ENCODE results near the gene STAC. TPM values are rescaled to one million over a fixed set of nuclear protein-coding genes. Genes with fewer than 3 reads are reported as not detected.

STAC gene
- total and polyA plus RNA-seq, 4 donors: 0.21 to 0.56 (median 0.39) TPM

DNA sequence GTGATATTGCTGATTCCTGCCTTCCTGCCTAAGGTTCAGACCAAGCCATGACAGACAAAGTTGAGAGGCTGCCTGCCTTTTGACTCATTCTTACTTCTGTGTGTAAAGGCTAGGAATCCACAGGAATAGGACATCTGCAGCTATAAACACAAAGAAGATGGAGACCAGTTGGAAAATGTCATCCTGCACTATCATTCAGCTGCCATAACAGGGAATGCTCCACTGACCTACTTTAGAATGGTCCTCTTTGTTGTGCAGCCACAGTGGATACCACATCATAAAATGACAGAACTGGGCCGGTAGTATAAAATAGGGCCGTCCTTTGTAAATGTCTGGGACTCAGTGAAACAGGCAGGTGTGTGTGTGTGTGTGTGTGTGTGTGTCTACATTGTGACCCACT lies 75.1 kb downstream of the STAC start:
- no peaks in the 10 kb centered on the region for H3K27me3 ChIP-seq (ENCODE audit: control insufficient read depth in 4 of 4, insufficient read depth in 4 of 4, low read length in 3 of 4)
- H3K27ac ChIP-seq (ENCODE audit: low read depth in 1 of 2, low read length in 2 of 2): no peak overlapping the region
- H3K9ac ChIP-seq (ENCODE audit: low read depth in 1 of 2, low read length in 2 of 2): no peak overlapping the region
- TF ChIP-seq, protein P1, sequence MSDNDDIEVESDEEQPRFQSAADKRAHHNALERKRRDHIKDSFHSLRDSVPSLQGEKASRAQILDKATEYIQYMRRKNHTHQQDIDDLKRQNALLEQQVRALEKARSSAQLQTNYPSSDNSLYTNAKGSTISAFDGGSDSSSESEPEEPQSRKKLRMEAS (IDR thresholded peaks at IDR 0.05): no peak
- TF ChIP-seq HNF4G (IDR thresholded peaks at IDR 0.05): no peak
- TF ChIP-seq, protein P2, sequence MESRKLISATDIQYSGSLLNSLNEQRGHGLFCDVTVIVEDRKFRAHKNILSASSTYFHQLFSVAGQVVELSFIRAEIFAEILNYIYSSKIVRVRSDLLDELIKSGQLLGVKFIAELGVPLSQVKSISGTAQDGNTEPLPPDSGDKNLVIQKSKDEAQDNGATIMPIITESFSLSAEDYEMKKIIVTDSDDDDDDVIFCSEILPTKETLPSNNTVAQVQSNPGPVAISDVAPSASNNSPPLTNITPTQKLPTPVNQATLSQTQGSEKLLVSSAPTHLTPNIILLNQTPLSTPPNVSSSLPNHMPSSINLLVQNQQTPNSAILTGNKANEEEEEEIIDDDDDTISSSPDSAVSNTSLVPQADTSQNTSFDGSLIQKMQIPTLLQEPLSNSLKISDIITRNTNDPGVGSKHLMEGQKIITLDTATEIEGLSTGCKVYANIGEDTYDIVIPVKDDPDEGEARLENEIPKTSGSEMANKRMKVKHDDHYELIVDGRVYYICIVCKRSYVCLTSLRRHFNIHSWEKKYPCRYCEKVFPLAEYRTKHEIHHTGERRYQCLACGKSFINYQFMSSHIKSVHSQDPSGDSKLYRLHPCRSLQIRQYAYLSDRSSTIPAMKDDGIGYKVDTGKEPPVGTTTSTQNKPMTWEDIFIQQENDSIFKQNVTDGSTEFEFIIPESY (IDR thresholded peaks at IDR 0.05): no peak
- H3K4me3 ChIP-seq (ENCODE audit: low read depth in 1 of 3, low read length in 3 of 3): no peak overlapping the region
- H3K9me3 ChIP-seq (ENCODE audit: control insufficient read depth in 4 of 4, low read length in 3 of 4): no peaks in the 10 kb centered on the region
- DNase-seq (ENCODE audit: low spot score): no peak
- 84% methylated on average over 2 of the region's 2 CpGs for WGBS
- peaks cover 0 to 14% (median 2%) of the 10 kb centered on the region in 4 donors for H3K4me1 ChIP-seq (ENCODE audit: control insufficient read depth in 4 of 4, insufficient read depth in 4 of 4, low read length in 3 of 4)
- no peaks in the 10 kb centered on the region for H3K36me3 ChIP-seq (ENCODE audit: control insufficient read depth in 4 of 4, insufficient read depth in 3 of 4, low read depth in 1 of 4, low read length in 3 of 4)

DNA sequence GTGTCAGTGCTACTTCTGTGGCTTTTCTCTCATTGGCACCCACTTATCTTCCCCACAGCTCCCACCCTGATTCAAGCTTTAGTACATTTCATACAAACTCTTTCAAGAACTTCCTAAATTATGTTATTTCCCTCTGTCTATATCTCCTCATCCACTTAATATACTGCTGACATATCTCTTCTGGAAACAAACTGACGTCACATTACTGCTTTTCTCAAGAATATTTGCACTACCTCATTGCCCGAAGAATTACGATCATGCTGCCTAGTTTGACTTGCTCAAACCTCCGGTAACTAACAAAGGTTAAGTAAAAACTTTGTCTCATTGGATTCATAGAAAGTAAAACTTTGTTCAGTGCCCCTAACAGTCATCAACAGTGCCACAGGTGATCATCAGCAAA lies 76.5 kb downstream of the STAC start:
- no peak overlapping the region for H3K27ac ChIP-seq (ENCODE audit: low read depth in 1 of 2, low read length in 2 of 2)
- H3K9ac ChIP-seq (ENCODE audit: low read depth in 1 of 2, low read length in 2 of 2): no peak overlapping the region
- DNase-seq (ENCODE audit: low spot score): no peak
- no peak overlapping the region for H3K4me3 ChIP-seq (ENCODE audit: low read depth in 1 of 3, low read length in 3 of 3)
- TF ChIP-seq HNF4A (conservative IDR thresholded peaks at IDR 0.05) (no peak), JUND (IDR thresholded peaks at IDR 0.05) (no peak), NR2F2 (IDR thresholded peaks at IDR 0.05) (no peak), TAF1 (conservative IDR thresholded peaks at IDR 0.05) (no peak), RXRA (IDR thresholded peaks at IDR 0.05) (no peak), HNF4G (IDR thresholded peaks at IDR 0.05) (no peak), SP1 (IDR thresholded peaks at IDR 0.05) (no peak)
- TF ChIP-seq, protein P3, sequence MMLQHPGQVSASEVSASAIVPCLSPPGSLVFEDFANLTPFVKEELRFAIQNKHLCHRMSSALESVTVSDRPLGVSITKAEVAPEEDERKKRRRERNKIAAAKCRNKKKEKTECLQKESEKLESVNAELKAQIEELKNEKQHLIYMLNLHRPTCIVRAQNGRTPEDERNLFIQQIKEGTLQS (IDR thresholded peaks at IDR 0.05): no peak
- TF ChIP-seq, protein P4, sequence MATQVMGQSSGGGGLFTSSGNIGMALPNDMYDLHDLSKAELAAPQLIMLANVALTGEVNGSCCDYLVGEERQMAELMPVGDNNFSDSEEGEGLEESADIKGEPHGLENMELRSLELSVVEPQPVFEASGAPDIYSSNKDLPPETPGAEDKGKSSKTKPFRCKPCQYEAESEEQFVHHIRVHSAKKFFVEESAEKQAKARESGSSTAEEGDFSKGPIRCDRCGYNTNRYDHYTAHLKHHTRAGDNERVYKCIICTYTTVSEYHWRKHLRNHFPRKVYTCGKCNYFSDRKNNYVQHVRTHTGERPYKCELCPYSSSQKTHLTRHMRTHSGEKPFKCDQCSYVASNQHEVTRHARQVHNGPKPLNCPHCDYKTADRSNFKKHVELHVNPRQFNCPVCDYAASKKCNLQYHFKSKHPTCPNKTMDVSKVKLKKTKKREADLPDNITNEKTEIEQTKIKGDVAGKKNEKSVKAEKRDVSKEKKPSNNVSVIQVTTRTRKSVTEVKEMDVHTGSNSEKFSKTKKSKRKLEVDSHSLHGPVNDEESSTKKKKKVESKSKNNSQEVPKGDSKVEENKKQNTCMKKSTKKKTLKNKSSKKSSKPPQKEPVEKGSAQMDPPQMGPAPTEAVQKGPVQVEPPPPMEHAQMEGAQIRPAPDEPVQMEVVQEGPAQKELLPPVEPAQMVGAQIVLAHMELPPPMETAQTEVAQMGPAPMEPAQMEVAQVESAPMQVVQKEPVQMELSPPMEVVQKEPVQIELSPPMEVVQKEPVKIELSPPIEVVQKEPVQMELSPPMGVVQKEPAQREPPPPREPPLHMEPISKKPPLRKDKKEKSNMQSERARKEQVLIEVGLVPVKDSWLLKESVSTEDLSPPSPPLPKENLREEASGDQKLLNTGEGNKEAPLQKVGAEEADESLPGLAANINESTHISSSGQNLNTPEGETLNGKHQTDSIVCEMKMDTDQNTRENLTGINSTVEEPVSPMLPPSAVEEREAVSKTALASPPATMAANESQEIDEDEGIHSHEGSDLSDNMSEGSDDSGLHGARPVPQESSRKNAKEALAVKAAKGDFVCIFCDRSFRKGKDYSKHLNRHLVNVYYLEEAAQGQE (IDR thresholded peaks at IDR 0.05): no peak
- TF ChIP-seq, protein P5, sequence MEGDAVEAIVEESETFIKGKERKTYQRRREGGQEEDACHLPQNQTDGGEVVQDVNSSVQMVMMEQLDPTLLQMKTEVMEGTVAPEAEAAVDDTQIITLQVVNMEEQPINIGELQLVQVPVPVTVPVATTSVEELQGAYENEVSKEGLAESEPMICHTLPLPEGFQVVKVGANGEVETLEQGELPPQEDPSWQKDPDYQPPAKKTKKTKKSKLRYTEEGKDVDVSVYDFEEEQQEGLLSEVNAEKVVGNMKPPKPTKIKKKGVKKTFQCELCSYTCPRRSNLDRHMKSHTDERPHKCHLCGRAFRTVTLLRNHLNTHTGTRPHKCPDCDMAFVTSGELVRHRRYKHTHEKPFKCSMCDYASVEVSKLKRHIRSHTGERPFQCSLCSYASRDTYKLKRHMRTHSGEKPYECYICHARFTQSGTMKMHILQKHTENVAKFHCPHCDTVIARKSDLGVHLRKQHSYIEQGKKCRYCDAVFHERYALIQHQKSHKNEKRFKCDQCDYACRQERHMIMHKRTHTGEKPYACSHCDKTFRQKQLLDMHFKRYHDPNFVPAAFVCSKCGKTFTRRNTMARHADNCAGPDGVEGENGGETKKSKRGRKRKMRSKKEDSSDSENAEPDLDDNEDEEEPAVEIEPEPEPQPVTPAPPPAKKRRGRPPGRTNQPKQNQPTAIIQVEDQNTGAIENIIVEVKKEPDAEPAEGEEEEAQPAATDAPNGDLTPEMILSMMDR (IDR thresholded peaks at IDR 0.05; ENCODE audit: low read depth, low read length, missing input control): no peak
- WGBS: 95% methylated on average over 4 of the region's 4 CpGs
- no peaks in the 10 kb centered on the region for H3K36me3 ChIP-seq (ENCODE audit: control insufficient read depth in 4 of 4, insufficient read depth in 3 of 4, low read depth in 1 of 4, low read length in 3 of 4)
- H3K9me3 ChIP-seq (ENCODE audit: control insufficient read depth in 4 of 4, low read length in 3 of 4): no peaks in the 10 kb centered on the region
- peaks cover 0 to 14% (median 2%) of the 10 kb centered on the region in 4 donors for H3K4me1 ChIP-seq (ENCODE audit: control insufficient read depth in 4 of 4, insufficient read depth in 4 of 4, low read length in 3 of 4)
- H3K27me3 ChIP-seq (ENCODE audit: control insufficient read depth in 4 of 4, insufficient read depth in 4 of 4, low read length in 3 of 4): no peaks in the 10 kb centered on the region
